IMR-90 (cell line): ENCODE measurements around the gene GLRX2. TPM values are rescaled to one million over a fixed set of nuclear protein-coding genes. Genes with fewer than 3 reads are reported as not detected.

Experiments
- ATAC-seq: fragments of 200-7000 bp; cut with Tn5 transposase; 2 replicates; pipeline ENCODE4 v1.9.1; 2020; ENCODE audit warnings: low read depth, mild to moderate bottlenecking, moderate library complexity
- BruUV-seq: library from RNA; stranded (reverse); fragments of 400-500 nt; replicated peaks from 2 replicates; lab custom pipeline; 2021; lab: Mats Ljungman, UMichigan
- CTCF ChIA-PET: fragments of 300-600 bp; formaldehyde crosslinking; extraction: SDS; loops from one replicate; lab custom pipeline; 2021; ENCODE audit warnings: antibody characterized with exemption; lab: Yijun Ruan, JAX
- POLR2A ChIA-PET: fragments of 300-600 bp; sonication (Branson Sonifier 250); formaldehyde crosslinking; loops from one replicate; lab custom pipeline; 2022; ENCODE audit warnings: antibody characterized with exemption; ENCODE audit not compliant: unreplicated experiment; lab: Charles Lee
- DNase-seq: peaks from one replicate; pipeline ENCODE4 v3.0.0; 2013
- H2AFZ ChIP-seq: replicated peaks from 2 replicates; pipeline ENCODE3; 2013; ENCODE audit warnings: low read length, mild to moderate bottlenecking; ENCODE audit not compliant: poor library complexity
- H2AK5ac ChIP-seq: 2 replicates; pipeline ENCODE4 v1.6.1; 2013; ENCODE audit warnings: low read depth, low read length, inconsistent platforms
- H2AK9ac ChIP-seq: replicated peaks from 2 replicates; pipeline ENCODE3; 2013; ENCODE audit warnings: mild to moderate bottlenecking, low read depth, low read length, moderate library complexity; ENCODE audit not compliant: poor library complexity
- H2BK120ac ChIP-seq: 2 replicates; pipeline ENCODE4 v1.6.1; 2013; ENCODE audit warnings: low read depth, low read length, inconsistent platforms
- H2BK15ac ChIP-seq: 3 replicates; pipeline ENCODE4 v1.6.1; 2013; ENCODE audit warnings: low read depth, low read length, inconsistent platforms
- H2BK20ac ChIP-seq: 2 replicates; pipeline ENCODE4 v1.6.1; 2013; ENCODE audit warnings: low read depth, mild to moderate bottlenecking, inconsistent platforms, low read length, moderate library complexity
- H2BK5ac ChIP-seq: 2 replicates; pipeline ENCODE4 v1.6.1; 2013; ENCODE audit warnings: mild to moderate bottlenecking, low read depth, low read length, inconsistent platforms; ENCODE audit not compliant: poor library complexity, severe bottlenecking
- H3K14ac ChIP-seq: replicated peaks from 2 replicates; pipeline ENCODE4 v1.6.1; 2013; ENCODE audit warnings: low read depth, low read length, inconsistent platforms
- H3K18ac ChIP-seq: 2 replicates; pipeline ENCODE4 v1.6.1; 2013; ENCODE audit warnings: low read depth, low read length, control low read depth
- H3K23ac ChIP-seq: 2 replicates; pipeline ENCODE4 v1.6.1; 2013; ENCODE audit warnings: low read depth, low read length, inconsistent platforms
- H3K27ac ChIP-seq: 2 replicates; pipeline ENCODE4 v1.5.1; 2013; ENCODE audit warnings: mild to moderate bottlenecking, control low read depth, low read length; ENCODE audit not compliant: insufficient read depth
- H3K27me3 ChIP-seq: 2 replicates; pipeline ENCODE4 v1.6.1; 2013; ENCODE audit warnings: low read length; ENCODE audit not compliant: control insufficient read depth, insufficient read depth
- H3K36me3 ChIP-seq: 2 replicates; pipeline ENCODE4 v1.6.1; 2013; ENCODE audit warnings: low read length, mixed read lengths; ENCODE audit not compliant: control insufficient read depth, insufficient read depth
- H3K4ac ChIP-seq: 2 replicates; pipeline ENCODE4 v1.6.1; 2013; ENCODE audit warnings: low read depth, low read length, inconsistent platforms
- H3K4me1 ChIP-seq: 2 replicates; pipeline ENCODE4 v1.6.1; 2013; ENCODE audit warnings: low read length, mixed read lengths; ENCODE audit not compliant: control insufficient read depth, insufficient read depth
- H3K4me2 ChIP-seq: 2 replicates; pipeline ENCODE4 v1.6.1; 2013; ENCODE audit warnings: low read depth, mild to moderate bottlenecking, control low read depth, low read length, moderate library complexity
- H3K4me3 ChIP-seq: 2 replicates; pipeline ENCODE4 v1.5.1; 2013; ENCODE audit warnings: low read depth, mild to moderate bottlenecking, control low read depth, low read length, moderate library complexity; ENCODE audit not compliant: insufficient read depth
- H3K56ac ChIP-seq: 2 replicates; pipeline ENCODE4 v1.6.1; 2013; ENCODE audit warnings: low read length, inconsistent platforms; ENCODE audit not compliant: insufficient read depth; ENCODE audit errors: extremely low read depth
- H3K79me1 ChIP-seq, 2 experiments: 2 replicates each; pipeline ENCODE4 v1.6.1; 2013; ENCODE audit warnings: low read length in 2 of 2, inconsistent platforms in 1 of 2, low read depth in 1 of 2
- H3K9ac ChIP-seq: 2 replicates; pipeline ENCODE4 v1.6.1; 2013; ENCODE audit warnings: low read depth, low read length, control low read depth
- H3K9me1 ChIP-seq: 2 replicates; pipeline ENCODE4 v1.6.1; 2013; ENCODE audit warnings: low read length, inconsistent platforms; ENCODE audit not compliant: insufficient read depth
- H3K9me3 ChIP-seq: 2 replicates; pipeline ENCODE4 v1.6.1; 2013; ENCODE audit warnings: low read length; ENCODE audit not compliant: control insufficient read depth, insufficient read depth
- H4K20me1 ChIP-seq: 2 replicates; pipeline ENCODE4 v1.6.1; 2013; ENCODE audit warnings: low read length, inconsistent platforms; ENCODE audit not compliant: insufficient read depth
- H4K5ac ChIP-seq: 2 replicates; pipeline ENCODE4 v1.6.1; 2013; ENCODE audit warnings: mild to moderate bottlenecking, low read depth, low read length, control low read depth
- H4K8ac ChIP-seq, 2 experiments: 2 replicates each; pipeline ENCODE4 v1.6.1; 2013; ENCODE audit warnings: low read depth in 2 of 2, low read length in 2 of 2, control low read depth in 1 of 2, inconsistent platforms in 1 of 2
- H4K91ac ChIP-seq: 2 replicates; pipeline ENCODE4 v1.6.1; 2013; ENCODE audit warnings: low read depth, low read length, inconsistent platforms; ENCODE audit not compliant: insufficient read depth
- CEBPB ChIP-seq: IDR thresholded peaks from 2 replicates; pipeline ENCODE4 v1.6.1; 2012; ENCODE audit warnings: low read depth, low read length, improper control_type of control experiment
- MAFK ChIP-seq: IDR thresholded peaks from 2 replicates; pipeline ENCODE4 v1.6.1; 2012; ENCODE audit warnings: low read depth, low read length, improper control_type of control experiment
- MAZ ChIP-seq: IDR thresholded peaks from 2 replicates; pipeline ENCODE4 v1.6.1; 2012; ENCODE audit warnings: low read depth, mild to moderate bottlenecking, low read length, improper control_type of control experiment, moderate library complexity, borderline replicate concordance
- WGBS, 2 experiments: methylation state at CpG; one replicate each; pipeline versions ENCODE4 v1.1.5 to v1.1.7; 2013; ENCODE audit warnings: missing lambda C conversion rate in 2 of 2; ENCODE audit not compliant: insufficient read length in 1 of 2; ENCODE audit errors: extremely low coverage in 2 of 2; 5-methylcytosine and 5-hydroxymethylcytosine counted together
- dilution Hi-C: fragments of 300-500 bp; cut with HindIII; formaldehyde crosslinking; loops from one replicate; pipeline ENCODE4 v1.14.3; 2018; ENCODE audit warnings: low sequenced_read_pairs; ENCODE audit not compliant: unreplicated experiment
- in situ Hi-C: fragments of 300-500 bp; cut with MboI; formaldehyde crosslinking; loops from 3 replicates; pipeline ENCODE4 v1.14.3; 2019; ENCODE audit warnings: low sequenced_read_pairs, inconsistent platforms, mixed read lengths
- intact Hi-C: fragments of 100-400 bp; cut with micrococcal nuclease; formaldehyde crosslinking; loops from 2 replicates; pipeline ENCODE4 v1.10.0; 2022
- polyA plus RNA-seq, 3 experiments: library from polyadenylated mRNA; depleted of rRNA; stranded (reverse); fragments of >200 nt; gene quantifications; 2 replicates each; pipeline ENCODE4 v1.2.3, GENCODE V29; 2012; ENCODE audit warnings: low replicate concordance in 1 of 3
- total RNA-seq: library from RNA; depleted of rRNA; stranded (reverse); fragments of >200 nt; gene quantifications from 2 replicates; pipeline ENCODE4 v1.2.3, GENCODE V29; 2012

The GLRX2 gene
- total and polyA plus RNA-seq, 2 of the 4 experiments (the other 2 are of a cell fraction) = 2.0 to 15.9 TPM

- H4K8ac ChIP-seq = no peak overlapping the region
- TF ChIP-seq MAZ = no peak
- no peak for TF ChIP-seq MAFK
- TF ChIP-seq CEBPB = no peak
- BruUV-seq = no TSS peak
Measured at GRCh38 chr1:193070386-193070753, 34.8 kb downstream of the GLRX2 start.

More at GRCh38 chr1:193070386-193070753, 34.8 kb downstream of the GLRX2 start:
- Histone ChIP-seq H2BK5ac (no peak overlapping the region), H3K4me1 (peaks cover 3% of the 10 kb centered on the region), H3K18ac (no peak overlapping the region), H4K5ac (no peak overlapping the region), H2AFZ (no peak overlapping the region), H2AK5ac (no peak overlapping the region), H3K36me3 (peaks cover 8% of the 10 kb centered on the region), H3K79me1 (peaks cover 32 to 52% of the 10 kb centered on the region in 2 experiments), H3K4me3 (no peak overlapping the region), H2AK9ac (no peak overlapping the region), H3K9ac (no peak overlapping the region), H3K14ac (no peak overlapping the region), H3K9me3 (no peaks in the 10 kb centered on the region), H2BK15ac (no peak overlapping the region), H3K27ac (no peak overlapping the region), H3K27me3 (no peaks in the 10 kb centered on the region), H3K4ac (no peak overlapping the region), H2BK120ac (no peak overlapping the region), H4K20me1 (peaks cover 7% of the 10 kb centered on the region; the same call in 1 of the 2 replicates), H3K23ac (no peak overlapping the region), H3K56ac (no peak overlapping the region), H3K4me2 (no peak overlapping the region), H4K91ac (no peak overlapping the region), H2BK20ac (no peak overlapping the region), H3K9me1 (peaks cover 2% of the 10 kb centered on the region; the same call in 1 of the 2 replicates)
- ATAC-seq = no peak
- intact Hi-C loops = no loop called here
- DNase-seq = no peak
- WGBS, 2 experiments = no CpG with 5 or more reads among the region's 2 CpGs
- in situ Hi-C loops = no loop called here
- ChIA-PET CTCF (interaction anchor here (0.6 kb wide), 1 partner anchor 90 kb away, joined by 5 read pairs; no protein-coding TSS in a partner anchor), POLR2A (no interaction called here)
- dilution Hi-C loops = no loop called here
